Measurements from ENCODE around the gene LIME1. TPM values are rescaled to one million over a fixed set of nuclear protein-coding genes. Genes with fewer than 3 reads are reported as not detected.

Gene LIME1, protein sequence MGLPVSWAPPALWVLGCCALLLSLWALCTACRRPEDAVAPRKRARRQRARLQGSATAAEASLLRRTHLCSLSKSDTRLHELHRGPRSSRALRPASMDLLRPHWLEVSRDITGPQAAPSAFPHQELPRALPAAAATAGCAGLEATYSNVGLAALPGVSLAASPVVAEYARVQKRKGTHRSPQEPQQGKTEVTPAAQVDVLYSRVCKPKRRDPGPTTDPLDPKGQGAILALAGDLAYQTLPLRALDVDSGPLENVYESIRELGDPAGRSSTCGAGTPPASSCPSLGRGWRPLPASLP
- total RNA-seq (2021; fragmentation: NEBNext Ultra II Directional; extraction: Animal tissue kit (Norgen Biotek cat#: 25700)) (3.3 and 4.5 TPM in 2 replicates), polyA plus RNA-seq (2011; rRNA removed) (5.9 and 9.5 TPM in 2 replicates), polyA minus RNA-seq (2011; rRNA and poly(A)+ RNA removed) (0.28 and 0.37 TPM in 2 replicates)
- 4.9 TPM for polyA plus RNA-seq (2011; cell fraction: cytosol; rRNA removed)
- polyA plus RNA-seq (2011; cell fraction: nucleus; rRNA removed) = 19.4 TPM
- polyA plus RNA-seq (2012, experiment 1 of 2) = 2.2 to 3.8 TPM (median 2.7 TPM) in 4 replicates
- polyA plus RNA-seq (2012, experiment 2 of 2) = 3.0 TPM
- polyA plus RNA-seq (2013, experiment 1 of 2) = 1.8 TPM
- 1.7 TPM for polyA plus RNA-seq (2013, experiment 2 of 2)
- polyA minus RNA-seq (2011; cell fraction: cytosol; rRNA and poly(A)+ RNA removed) = 4.0 TPM
- 5.9 TPM for polyA minus RNA-seq (2011; cell fraction: nucleus; rRNA and poly(A)+ RNA removed)
- long read RNA-seq, experiment 1 = 0 reads
- long read RNA-seq, experiment 2 = 0 reads

DNA sequence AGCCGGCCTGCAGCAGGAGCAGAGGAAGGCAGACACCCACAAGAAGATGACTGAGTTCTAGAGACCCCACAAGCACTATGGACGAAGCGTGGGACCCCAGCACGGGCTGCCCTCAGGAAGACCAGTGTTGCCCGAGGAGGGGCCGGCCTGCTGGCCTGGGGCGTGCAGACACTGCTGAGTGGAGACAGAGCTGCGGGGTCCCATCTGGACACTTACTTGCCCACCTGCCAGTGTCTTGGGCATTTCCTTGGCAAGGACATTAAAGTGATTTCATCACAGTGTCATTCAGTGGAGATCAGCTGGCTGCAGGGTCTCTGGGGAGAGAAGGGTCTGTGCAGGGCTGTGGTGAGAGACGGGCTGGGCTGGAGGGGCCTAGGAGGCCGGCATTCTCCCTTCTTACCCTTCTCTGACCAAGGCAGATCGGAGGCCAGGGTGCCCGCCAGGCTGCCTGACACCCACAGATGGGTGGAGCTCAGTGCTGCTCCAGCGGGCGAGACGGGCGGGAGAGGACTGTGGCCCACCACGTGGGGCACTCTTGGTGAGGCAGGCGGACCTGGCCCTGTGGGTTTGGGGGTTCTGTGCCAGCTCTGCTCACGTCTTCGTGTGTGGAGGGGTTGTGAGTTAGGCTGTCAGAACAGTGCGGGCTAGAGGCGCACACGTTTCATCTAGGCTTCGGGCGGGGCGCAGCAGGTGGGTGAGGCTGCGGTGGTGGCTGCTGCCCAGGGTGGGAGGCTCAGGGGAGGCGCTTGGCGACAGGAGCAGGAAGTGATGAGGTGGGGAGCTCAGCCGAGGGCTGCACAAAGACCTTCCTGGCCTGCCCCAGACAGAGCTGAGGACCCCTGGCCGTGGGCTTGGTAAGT, at the start of gene LIME1:
LIME1 (plus strand) TSS at position 806 of the 860 bp plus-strand sequence. CDS start 886 bp downstream, outside the sequence.
- Histone ChIP-seq H3K23me2 (ENCODE audit: low read depth, low read length) (peaks cover 16% of the 10 kb centered on the region), H3K4me2 (ENCODE audit: insufficient read depth in 1 of 2, low read depth in 2 of 2, low read length in 2 of 2) (peak within 1 kb of the TSS; percentile 71 to 95), H2BK12ac (ENCODE audit: low read depth, low read length) (no peak within 1 kb of the TSS), H4K5ac (ENCODE audit: insufficient read length, low read depth, low read length) (no peak within 1 kb of the TSS), H2BK20ac (ENCODE audit: low read length) (no peak within 1 kb of the TSS), H3K4me3 (ENCODE audit: extremely low read depth in 1 of 4, insufficient read depth in 2 of 4, low read depth in 3 of 4, low read length in 4 of 4) (peak within 1 kb of the TSS; percentile 25 to 68 (median 30); a peak in 6 of 8 replicates), H3K27me3 (replicated peaks in 1 of 4; ENCODE audit: control insufficient read depth in 3 of 4, extremely low read depth in 1 of 4, insufficient read depth in 3 of 4, low read length in 3 of 4) (peaks cover 0 to 12% (median 8%) of the 10 kb centered on the region in 4 experiments; a peak in 4 of 7 replicates), H3K23ac (ENCODE audit: insufficient read length) (no peak within 1 kb of the TSS), H2BK5ac (ENCODE audit: low read depth, low read length) (no peak within 1 kb of the TSS; the same call in 1 of the 2 replicates), H3K14ac (ENCODE audit: insufficient read length) (no peak within 1 kb of the TSS), H2BK15ac (ENCODE audit: low read length) (0 out of 2 replicates have a peak within 1 kb of the TSS, but pooled peaks have one; percentile 88), H3K79me2 (ENCODE audit: control insufficient read depth in 1 of 2, insufficient read depth in 2 of 2, low read length in 2 of 2) (peaks cover 0 to 8% of the 10 kb centered on the region in 2 experiments; a peak in 1 of 4 replicates), H3K36me3 (ENCODE audit: control insufficient read depth in 2 of 4, insufficient read depth in 4 of 4, low read length in 3 of 4) (peaks cover 0 to 13% (median 7%) of the 10 kb centered on the region in 4 experiments; a peak in 5 of 8 replicates), H3K27ac (ENCODE audit: low read depth, low read length) (no peak within 1 kb of the TSS), H3K18ac (ENCODE audit: extremely low read depth, low read length) (peak within 1 kb of the TSS; percentile 32; the same call in 1 of the 2 replicates), H4K20me1 (replicated peaks in 1 of 2; ENCODE audit: control insufficient read depth in 1 of 2, insufficient read depth in 2 of 2, low read length in 2 of 2) (peaks cover 5 to 43% of the 10 kb centered on the region in 2 experiments), H2AFZ (ENCODE audit: low read length) (no peak within 1 kb of the TSS), H3K9ac (replicated peaks in 1 of 4; ENCODE audit: extremely low read depth in 1 of 4, low read depth in 3 of 4, low read length in 3 of 4) (no peak within 1 kb of the TSS; a peak in 1 of 7 replicates), H3K79me1 (ENCODE audit: low read depth, low read length) (peaks cover 16% of the 10 kb centered on the region), H2BK120ac (replicated peaks; ENCODE audit: low read depth, low read length) (no peak within 1 kb of the TSS), H4K8ac (ENCODE audit: extremely low read depth, insufficient read depth, low read length) (no peak within 1 kb of the TSS), H2AK5ac (ENCODE audit: low read depth, low read length) (peak within 1 kb of the TSS; percentile 53; the same call in 1 of the 2 replicates), H3K4me1 (replicated peaks in 1 of 4; ENCODE audit: control insufficient read depth in 3 of 4, insufficient read depth in 4 of 4, low read length in 3 of 4) (peaks cover 0 to 15% (median 7%) of the 10 kb centered on the region in 4 experiments; a peak in 6 of 7 replicates), H4K91ac (replicated peaks; ENCODE audit: insufficient read length, low read length) (no peak within 1 kb of the TSS), H3K4ac (replicated peaks; ENCODE audit: insufficient read length, low read depth, low read length) (no peak within 1 kb of the TSS), H3K56ac (replicated peaks; ENCODE audit: insufficient read length, low read depth, low read length) (no peak within 1 kb of the TSS), H3K9me3 (ENCODE audit: insufficient read depth in 2 of 2, low read depth in 1 of 2, low read length in 1 of 2) (peaks cover 0 to 4% of the 10 kb centered on the region in 2 experiments; a peak in 2 of 4 replicates)
- POLR2A ChIA-PET (ENCODE audit: partially characterized antibody) = interaction anchor here (0.6 to 2.2 kb wide), 18 partner anchors 8 to 129 kb away, joined by 3 to 14 read pairs (median 4); partner anchors contain the start of genes ARFRP1, TNFRSF6B, TPD52L2 and ZGPAT
- FAIRE-seq (no peak), DNase-seq (ENCODE audit: low read depth in 1 of 2, low spot score in 2 of 2) (peak in 1 of 2 experiments; percentile 45)
- 96% methylated on average over 17 of the region's 31 CpGs; no CpG with 5 or more reads in 1 of the 2 experiments for WGBS, 2 experiments (ENCODE audit: extremely low coverage in 1 of 2, insufficient coverage in 1 of 2, insufficient read length in 1 of 2, insufficient replicate concordance in 2 of 2, low coverage in 1 of 2, low lambda C conversion rate in 2 of 2, missing lambda C conversion rate in 1 of 2)
- CTCF ChIA-PET (ENCODE audit: partially characterized antibody) = interaction anchor here (0.5 to 2.1 kb wide), 12 partner anchors 10 to 204 kb away, joined by 3 to 6 read pairs (median 3); partner anchors contain the start of gene PTK6
- no peak for TF ChIP-seq SIX5 (IDR thresholded peaks at IDR 0.05; ENCODE audit: low read depth, low read length)
- no peak for TF ChIP-seq SIN3A (conservative IDR thresholded peaks at IDR 0.05 in 1 of 2, IDR thresholded peaks at IDR 0.05 in 1 of 2; ENCODE audit: low read depth in 1 of 2, low read length in 2 of 2)
- no peak for TF ChIP-seq CBX5 (IDR thresholded peaks at IDR 0.05; ENCODE audit: low read depth, low read length)
- TF ChIP-seq CHD1 (IDR thresholded peaks at IDR 0.05; ENCODE audit: low read depth, low read length) = no peak
- no peak for TF ChIP-seq KDM4A (IDR thresholded peaks at IDR 0.05; ENCODE audit: low read depth, low read length, severe bottlenecking)
- no peak for TF ChIP-seq TAF7 (optimal IDR thresholded peaks at IDR 0.05; ENCODE audit: borderline replicate concordance, low read depth, low read length)
- no peak for TF ChIP-seq YY1 (IDR thresholded peaks at IDR 0.05; ENCODE audit: low read depth, low read length)
